NCI-H1417 treated with DMSO at 0.1 percent for 48 hours (cell line): ENCODE data around the gene VEZF1.
"Not testable (repeated sequence)": the region's sequence is repeated elsewhere in the genome, so short reads cannot be mapped to it uniquely, and the experiment has no call there.

Experiments used
- DNase-seq: peaks from one replicate; lab custom pipeline; 2025; lab: John Stamatoyannopoulos, UW

VEZF1 gene

DNA sequence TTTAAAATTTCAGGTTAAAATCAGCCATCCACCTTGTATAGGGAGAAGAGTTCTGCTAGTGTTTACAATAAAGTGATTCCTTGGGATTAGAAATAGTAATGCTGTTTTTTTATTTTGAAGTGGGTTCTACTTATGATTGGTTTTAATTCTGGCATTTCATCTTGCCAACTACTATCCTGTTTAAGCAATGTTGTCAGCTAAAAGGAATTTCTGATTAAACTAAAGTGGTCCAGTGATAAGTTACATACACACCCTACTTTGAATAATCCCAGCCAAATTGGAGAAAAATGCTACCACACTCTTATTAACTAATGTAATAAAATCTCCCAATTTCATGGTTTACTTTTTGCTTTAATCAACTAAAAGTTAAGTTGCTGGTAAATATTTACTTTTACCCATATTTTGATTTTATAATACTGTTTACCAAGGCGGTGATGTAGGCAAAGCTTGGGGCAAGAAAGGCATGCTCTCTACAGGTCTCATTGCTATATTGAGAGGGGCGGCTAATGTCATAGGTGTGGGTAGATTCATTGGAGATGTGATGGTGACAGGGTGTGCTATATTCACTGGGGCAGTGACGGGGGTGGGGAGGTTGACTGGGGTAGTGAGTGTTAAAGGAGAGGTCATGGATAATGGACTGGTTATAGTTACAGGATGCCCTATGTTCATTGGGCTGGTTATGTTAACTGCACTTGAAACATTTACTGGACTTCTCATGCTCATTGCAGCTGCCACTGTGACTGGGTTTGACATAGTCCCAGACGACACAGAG is 13.8 kb downstream of the VEZF1 start:
- DNase-seq: not testable (repeated sequence)

DNA sequence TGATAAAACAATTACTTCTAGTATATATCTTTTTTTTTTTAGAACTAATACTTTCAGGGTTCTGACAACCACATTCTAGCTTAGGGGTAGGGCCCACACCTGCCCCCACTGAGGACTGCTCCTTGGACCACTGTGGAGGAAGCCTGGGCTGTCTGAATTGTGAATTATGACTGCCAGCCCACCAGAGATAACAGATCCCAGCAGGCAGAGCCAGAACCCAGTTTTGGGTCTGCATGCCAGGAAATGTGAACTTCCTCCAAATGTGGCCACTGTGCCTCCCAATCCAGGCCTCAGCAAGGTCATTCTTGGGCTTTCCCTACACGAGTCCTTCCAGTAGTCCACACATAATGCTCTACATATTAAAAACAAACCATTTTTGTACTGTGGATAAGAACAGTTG is 15.9 kb downstream of the VEZF1 start:
- DNase-seq: no peak

GRCh38 chr17:57971572-57971971 is 16.5 kb downstream of the VEZF1 start:
- DNase-seq: no peak

DNA sequence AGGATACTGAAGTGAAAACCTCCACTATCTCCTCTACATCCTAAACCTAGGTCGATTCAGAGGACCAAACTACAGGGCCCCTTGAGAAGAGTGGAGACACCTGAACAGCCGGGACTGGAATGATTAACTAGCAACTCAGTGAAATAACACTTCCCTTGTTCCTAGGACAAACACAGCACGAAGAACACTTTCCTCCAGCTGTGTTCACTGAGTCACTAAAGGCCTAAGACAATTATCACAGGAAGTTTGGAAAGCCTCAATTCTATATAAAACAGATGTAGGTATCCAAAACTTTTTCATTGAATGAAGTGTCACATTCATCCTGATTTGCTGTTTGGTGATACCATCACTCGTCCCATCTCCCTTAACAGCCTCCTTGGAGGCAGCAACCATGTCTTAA is 17.3 kb downstream of the VEZF1 start:
- DNase-seq: no peak

GRCh38 chr17:57968456-57968855 is 19.6 kb downstream of the VEZF1 start:
- DNase-seq: no peak

GRCh38 chr17:57966875-57967274 is 21.2 kb downstream of the VEZF1 start:
- no peak for DNase-seq

DNA sequence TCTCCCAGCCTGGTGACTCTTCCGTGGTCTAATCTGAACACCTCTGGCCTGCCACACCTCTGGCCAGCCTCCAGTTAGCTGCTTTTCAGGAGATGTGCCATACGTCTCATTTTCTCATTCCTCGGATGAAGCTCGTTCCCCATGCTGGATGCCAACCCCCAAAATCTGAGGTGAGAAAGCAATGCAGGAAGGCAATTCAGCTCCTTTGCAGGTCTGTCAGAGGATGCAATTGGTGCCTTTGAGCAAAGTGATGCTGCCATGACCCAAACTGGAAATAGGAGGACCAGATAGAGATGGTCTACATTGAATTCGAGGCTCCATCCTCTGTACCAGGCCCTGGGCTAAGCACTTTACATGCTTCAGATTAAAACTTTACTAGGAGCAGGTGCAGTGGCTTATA is 21.8 kb downstream of the VEZF1 start:
- DNase-seq: no peak

DNA sequence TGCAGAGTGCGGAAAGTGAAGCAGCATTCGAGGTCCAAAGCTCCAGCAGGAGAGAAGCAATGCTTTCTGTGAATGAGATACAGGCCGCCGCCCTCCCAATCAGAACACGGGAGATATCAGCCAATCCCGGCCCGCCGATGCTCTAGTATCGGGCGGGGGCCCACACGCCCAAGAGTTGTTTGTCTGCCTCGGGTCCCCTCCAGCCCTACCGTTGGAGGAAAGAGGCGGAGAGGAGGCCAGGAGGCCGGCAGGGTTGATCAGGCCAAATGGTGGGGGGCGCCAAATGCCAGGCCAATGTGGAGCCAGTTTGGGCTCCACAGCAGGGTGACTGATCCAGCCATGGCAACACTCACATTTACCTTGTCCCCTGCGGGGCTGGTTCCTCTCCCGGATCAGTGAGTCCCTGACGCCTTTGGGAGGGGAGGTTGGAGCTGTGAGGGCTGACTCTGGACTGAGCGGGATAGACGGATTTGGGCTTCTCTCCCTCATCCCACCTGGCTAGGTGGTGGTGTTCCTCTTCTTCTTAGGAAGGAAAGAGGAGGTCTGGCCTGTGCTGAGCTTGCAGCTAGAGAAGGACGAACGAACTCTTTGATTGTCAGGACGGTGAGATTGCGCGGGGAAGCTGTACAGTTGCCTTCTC is 22.4 kb downstream of the VEZF1 start:
- no peak for DNase-seq

DNA sequence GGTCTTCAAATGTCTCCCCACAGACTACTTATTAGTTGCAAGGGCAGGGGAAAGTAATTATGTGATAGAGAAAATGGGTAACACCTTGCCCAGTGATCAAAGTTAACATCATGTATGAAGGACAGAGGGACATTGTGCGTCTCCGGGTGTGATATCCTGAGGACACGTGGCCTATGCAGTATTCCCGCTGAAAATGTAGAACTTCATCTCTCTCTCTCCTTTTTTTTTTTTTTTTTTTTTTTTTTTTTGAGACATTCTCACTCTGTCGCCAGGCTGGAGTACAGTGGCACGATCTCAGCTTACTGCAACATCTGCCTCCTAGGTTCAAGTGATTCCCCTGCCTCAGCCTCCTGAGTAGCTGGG is 24.9 kb downstream of the VEZF1 start:
- DNase-seq: no peak

DNA sequence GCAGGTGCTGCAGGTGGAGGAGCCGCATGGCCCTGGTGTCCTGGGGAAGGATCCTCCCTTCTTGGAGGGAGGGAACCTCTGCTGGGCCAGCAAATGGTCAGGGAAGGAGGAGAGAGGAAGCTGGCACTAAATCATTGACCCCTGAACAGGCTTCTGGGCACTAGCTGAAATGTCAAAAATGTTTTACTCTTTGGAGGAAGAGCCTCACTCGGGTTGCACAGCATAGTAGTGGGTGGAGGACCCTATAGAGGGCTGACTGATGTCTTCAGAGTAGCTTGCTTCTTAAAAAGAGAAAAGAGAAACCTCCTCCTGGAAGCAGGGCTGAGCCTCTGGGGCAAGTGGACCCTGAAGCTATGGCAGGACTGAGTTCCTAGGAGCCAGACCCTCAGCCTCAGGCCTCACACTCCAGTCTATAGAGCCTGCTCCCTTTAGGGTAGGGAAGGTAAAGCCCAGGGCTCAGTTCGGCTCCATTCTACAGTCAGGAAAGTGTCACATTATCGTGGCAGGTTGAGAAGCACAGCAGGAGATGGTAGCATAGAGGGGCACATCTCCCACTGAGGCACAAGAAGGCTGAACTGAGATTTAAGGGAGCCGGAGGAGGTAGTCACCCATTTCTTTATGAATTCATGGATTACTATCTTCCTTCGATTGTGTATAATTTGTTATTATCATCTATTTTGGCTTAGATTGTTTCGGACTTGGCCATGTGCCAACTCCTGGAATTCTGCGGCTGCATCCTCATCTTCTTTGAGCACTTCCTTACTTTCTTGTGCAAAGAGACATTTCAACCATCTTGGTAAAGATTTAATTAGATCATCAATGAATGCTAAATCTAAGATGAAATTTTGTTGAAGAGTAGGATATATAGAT is 25.5 kb downstream of the VEZF1 start:
- no peak for DNase-seq

DNA sequence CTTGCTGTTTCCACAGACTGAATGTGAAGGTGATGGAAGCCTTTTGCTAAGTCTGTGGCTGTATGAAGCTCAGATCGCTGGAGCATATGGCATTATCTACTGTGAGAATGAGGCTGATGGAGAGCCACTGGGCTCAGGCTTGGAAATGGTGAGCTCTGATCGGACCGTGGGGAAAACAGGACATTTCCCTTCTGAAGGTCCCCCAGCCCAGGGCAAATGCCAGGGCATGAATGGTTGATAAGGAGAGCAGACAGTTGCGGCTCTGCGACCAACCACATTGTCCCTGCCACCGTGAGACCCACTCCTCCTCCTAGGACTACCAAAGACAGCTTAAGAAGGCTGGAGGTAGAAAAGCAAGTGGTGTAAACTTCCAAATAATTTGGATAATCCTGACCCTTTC is 28.1 kb downstream of the VEZF1 start:
- no peak for DNase-seq

DNA sequence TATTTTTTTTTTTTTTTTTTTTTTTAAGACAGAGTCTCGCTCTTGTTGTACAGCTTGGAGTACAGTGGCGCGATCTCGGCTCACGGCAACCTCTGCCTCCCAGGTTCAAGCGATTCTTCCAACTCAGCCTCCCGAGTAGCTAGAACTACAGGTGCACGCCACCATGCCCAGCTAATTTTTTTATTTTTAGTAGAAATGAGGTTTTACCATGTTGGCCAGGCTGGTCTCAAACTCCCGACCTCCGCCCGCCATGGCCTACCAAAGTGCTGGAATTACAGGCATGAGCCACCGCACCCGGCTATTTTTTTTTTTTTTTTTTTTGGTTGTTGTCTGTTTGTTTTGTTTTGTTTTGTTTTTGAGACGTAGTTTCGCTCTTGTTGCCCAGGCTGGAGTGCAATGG is 29.7 kb downstream of the VEZF1 start:
- not testable (repeated sequence) for DNase-seq

- DNase-seq: no peak
These were observed 30.2 kb downstream of the VEZF1 start for GRCh38 chr17:57957886-57958285.

DNA sequence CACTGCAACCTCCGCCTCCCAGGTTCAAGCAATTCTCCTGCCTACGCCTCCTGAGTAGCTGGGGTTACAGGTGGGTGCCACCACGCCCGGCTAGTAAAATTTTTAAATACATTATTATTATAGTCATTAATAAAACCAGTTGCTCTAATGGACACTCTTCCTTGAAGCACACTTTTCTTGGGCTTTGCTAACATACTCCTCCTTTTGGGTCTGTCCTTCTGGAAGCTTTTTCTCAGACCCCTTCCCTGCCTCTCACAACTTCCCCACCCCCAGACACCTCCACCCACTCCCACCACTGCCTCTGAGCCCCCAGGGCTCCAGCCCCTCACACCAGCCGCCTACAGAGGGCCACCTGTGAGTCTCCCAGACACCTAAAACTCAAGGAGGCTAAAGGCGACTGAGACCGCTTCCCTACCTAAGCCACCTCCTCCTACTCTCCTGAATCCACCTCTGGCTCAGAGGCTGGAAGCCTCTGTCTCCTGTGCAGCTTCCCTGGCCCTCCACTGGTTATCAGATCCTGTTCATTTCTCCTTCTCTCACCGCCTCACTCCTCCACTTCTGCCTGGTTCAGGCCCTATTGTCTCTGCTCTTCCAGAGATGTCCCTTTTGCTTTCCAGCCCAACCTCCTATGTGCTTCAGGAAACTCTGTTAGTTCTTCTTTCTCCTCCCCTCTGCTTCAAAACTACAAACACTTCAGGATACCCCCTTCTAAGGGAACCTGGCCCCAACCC is 30.8 kb downstream of the VEZF1 start:
- no peak for DNase-seq

DNA sequence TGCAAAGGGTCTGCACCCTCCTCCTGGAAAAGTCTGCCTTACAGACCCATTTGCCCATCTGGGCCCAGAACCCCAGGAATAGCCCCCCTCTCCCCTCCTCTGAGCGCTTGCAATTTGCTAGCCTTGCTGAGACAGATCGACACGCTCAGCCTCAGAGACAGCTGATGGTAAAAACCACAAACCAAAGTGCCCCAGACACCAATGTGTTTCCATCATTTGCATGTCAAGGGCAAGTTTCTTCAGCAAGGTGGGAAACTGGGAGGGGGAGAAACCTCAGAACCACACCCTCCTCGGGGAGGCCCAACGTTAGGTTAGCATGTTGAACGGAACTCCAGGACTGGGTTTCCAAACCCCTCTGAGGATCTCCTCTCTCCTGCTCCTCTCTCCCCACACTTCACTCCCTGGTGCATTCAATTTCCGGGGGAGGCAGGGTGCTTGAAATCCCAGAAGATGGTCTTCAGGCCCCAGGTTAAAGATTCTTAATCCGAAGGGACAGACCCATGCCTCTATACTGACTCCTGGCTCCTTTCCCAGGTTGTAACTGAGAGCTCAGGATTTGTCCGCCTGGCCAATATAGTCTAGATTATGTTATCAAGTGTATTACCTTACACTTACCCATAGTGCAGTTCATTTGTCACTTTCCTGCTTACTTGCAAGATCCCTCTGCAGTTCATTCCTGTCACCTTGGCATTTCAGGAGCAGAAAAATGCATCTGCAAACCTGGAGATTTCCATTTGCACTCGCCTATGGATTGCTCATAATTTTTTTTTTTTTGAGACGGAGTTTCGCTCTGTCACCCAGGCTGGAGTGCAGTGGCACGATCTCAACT is 31.5 kb downstream of the VEZF1 start:
- no peak for DNase-seq

DNA sequence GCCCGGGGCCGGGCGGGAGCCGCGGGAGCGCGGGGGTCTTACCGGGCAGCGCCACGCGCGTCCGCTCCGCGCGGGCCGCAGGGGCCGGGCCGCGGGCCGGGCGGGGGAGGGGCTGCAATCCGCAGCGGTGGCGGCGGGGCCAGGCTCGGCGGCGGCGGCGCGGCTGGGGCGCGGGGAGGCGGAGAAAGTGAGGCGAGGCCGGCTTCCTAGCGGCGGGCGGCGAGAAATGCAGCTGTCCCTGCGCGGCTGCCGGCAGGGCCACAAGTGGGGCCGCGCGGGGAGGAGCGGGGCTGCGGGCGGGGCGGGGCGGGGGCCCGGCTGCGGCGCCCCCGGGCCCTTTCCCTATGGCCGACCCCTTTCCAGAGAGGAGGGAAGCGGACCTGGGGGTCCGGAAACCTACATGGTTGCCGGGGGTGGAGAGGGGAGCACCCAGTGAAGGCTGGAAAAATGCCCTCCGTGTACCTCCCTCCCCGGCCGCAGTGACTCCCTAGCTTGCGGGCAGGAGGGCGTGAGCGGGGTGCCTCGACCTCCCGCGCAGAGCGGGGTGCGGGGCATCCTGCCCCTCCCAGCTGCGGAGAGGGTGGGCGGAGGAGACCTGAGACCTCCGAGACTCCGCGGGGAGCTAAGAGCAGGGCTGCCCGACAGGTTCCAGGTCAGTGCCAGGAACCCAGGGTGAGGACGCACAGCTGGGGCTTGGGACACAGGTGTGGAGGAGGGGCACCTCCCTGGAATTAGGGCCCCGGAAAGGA is 32.7 kb downstream of the VEZF1 start, which contains the start of gene CUEDC1:
TSS of gene CUEDC1 (minus strand) at position 230 of the 749 bp plus-strand sequence. CDS start 69,848 bp downstream, outside the sequence.
- no peak for DNase-seq

DNA sequence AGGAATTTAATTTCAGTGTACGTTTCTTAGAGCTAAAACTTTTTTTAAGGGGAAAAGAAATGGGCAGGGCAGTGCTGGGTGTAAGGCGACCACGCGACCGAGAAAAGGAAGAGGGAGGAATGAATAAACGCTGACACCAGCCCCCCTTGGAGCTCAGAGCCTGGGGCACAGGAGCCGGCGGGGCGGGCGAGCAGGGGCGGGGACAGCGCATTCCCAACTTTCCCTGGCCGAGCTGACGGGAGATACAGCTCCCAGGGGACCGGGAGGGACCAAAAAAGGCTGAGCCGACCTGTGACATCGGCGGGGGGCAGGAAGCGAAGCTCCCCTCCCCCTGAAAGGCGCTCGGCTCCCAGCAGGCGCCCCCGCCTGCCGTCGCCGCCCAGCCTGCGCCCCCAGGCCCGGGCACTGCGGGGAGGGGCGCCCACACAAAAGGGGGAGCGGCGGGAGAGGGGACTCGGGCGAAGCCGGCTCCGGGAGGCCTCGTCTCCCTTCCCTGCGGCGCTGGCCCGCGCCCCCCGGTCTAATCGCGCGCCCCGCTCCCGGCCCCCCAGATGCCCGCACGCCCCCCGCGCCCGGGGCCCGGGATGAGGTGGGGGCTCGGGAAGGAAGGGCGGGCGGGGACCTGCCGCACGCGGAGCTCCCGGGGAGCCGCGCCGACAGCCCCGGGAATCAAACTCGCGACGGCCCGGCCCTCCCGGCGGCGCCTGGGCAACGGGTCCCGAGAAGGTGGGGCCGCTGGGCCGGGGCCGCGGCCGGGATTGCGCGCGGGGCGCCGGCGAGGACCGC is 33.5 kb downstream of the VEZF1 start:
- DNase-seq: no peak

GRCh38 chr17:57953705-57954396 is 34.2 kb downstream of the VEZF1 start:
- no peak for DNase-seq

DNA sequence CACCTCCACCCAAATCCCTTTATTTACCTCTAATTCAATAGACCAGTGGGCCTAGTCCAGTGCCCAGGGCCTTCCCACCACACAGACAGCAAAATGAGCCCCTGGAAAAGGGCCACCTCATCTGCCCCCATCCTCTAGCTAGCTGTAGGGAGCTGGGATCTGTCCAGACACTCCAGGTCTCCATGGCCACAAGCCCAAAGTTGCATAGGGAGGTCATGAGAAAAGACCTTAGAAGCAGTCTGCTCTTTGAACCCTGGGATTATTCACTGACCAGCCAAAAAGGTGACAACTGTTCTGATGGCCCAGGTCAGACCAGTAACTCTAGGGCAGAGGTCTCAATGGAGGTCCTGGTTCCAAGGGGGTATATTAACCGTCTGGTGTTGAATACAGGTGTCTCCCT is 34.8 kb downstream of the VEZF1 start:
- DNase-seq: no peak
